RCC 7860 (cell line): ENCODE data around the gene HSPB7.
"Not testable (repeated sequence)": the region's sequence is repeated elsewhere in the genome, so short reads cannot be mapped to it uniquely, and the experiment has no call there.

Experiments used
- DNase-seq: peaks from one replicate; pipeline ENCODE4 v3.0.0-alpha.2; 2015; ENCODE audit warnings: low spot score
- FAIRE-seq: peaks from 2 replicates; lab custom pipeline; 2012; peaks lifted over from hg19 to GRCh38; lab: Jason Lieb, UNC

Gene HSPB7

GRCh38 chr1:16051039-16051438 is 33.2 kb upstream of the HSPB7 start:
- DNase-seq (no peak), FAIRE-seq (no peak)

GRCh38 chr1:16050328-16050727 is 32.5 kb upstream of the HSPB7 start:
- no peak for FAIRE-seq
- DNase-seq, result no peak

GRCh38 chr1:16048573-16049189 is 30.8 kb upstream of the HSPB7 start:
- no peak for DNase-seq
- FAIRE-seq, result no peak

GRCh38 chr1:16047791-16048475 is 30.1 kb upstream of the HSPB7 start:
- DNase-seq (no peak), FAIRE-seq (no peak)

- no peak for FAIRE-seq
- DNase-seq, result no peak
Measured at GRCh38 chr1:16046842-16047241, 29.0 kb upstream of the HSPB7 start.

- DNase-seq (no peak), FAIRE-seq (no peak)
Measured at GRCh38 chr1:16043950-16044349, 26.1 kb upstream of the HSPB7 start.

GRCh38 chr1:16043521-16043920 is 25.7 kb upstream of the HSPB7 start, which contains the start of gene CLCNKB:
TSS of gene CLCNKB (plus strand) at chr1:16043782. CDS start at chr1:16044493, 711 bp downstream.
- FAIRE-seq (no peak), DNase-seq (no peak)

GRCh38 chr1:16042654-16043053 is 24.8 kb upstream of the HSPB7 start:
- DNase-seq, FAIRE-seq: not testable (repeated sequence)

GRCh38 chr1:16042096-16042495 is 24.3 kb upstream of the HSPB7 start:
- FAIRE-seq (no peak), DNase-seq (no peak)

- DNase-seq, result no peak
- no peak for FAIRE-seq
Measured at GRCh38 chr1:16041200-16041599, 23.4 kb upstream of the HSPB7 start.

GRCh38 chr1:16039871-16040270 is 22.0 kb upstream of the HSPB7 start:
- DNase-seq, FAIRE-seq: not testable (repeated sequence)

GRCh38 chr1:16038620-16038912 is 20.7 kb upstream of the HSPB7 start:
- FAIRE-seq, result no peak
- peak; percentile 37 for DNase-seq

- FAIRE-seq, DNase-seq: not testable (repeated sequence)
Measured at GRCh38 chr1:16036461-16036860, 18.6 kb upstream of the HSPB7 start.

GRCh38 chr1:16033103-16033632 is 15.3 kb upstream of the HSPB7 start:
- not testable (repeated sequence) for FAIRE-seq, DNase-seq

- FAIRE-seq, result no peak
- DNase-seq, result peak; percentile 63
Measured at GRCh38 chr1:16032388-16033102, 14.7 kb upstream of the HSPB7 start.

- no peak for FAIRE-seq
- no peak for DNase-seq
Measured at GRCh38 chr1:16031551-16031950, 13.7 kb upstream of the HSPB7 start.

- FAIRE-seq, result no peak
- DNase-seq, result no peak
Measured at GRCh38 chr1:16029288-16029687, 11.4 kb upstream of the HSPB7 start.

GRCh38 chr1:16029003-16029268 is 11.1 kb upstream of the HSPB7 start:
- not testable (repeated sequence) for DNase-seq, FAIRE-seq

GRCh38 chr1:16028237-16029002 is 10.6 kb upstream of the HSPB7 start:
- DNase-seq, result no peak

GRCh38 chr1:16026723-16027484 is 9.1 kb upstream of the HSPB7 start:
- DNase-seq (no peak), FAIRE-seq (no peak)

More at GRCh38 chr1:16028237-16029002, 10.6 kb upstream of the HSPB7 start:
- FAIRE-seq, result no peak
